Fibroblast of lung (primary cell): Measurements from ENCODE around the gene HMX1. TPM values are rescaled to one million over a fixed set of nuclear protein-coding genes. Genes with fewer than 3 reads are reported as not detected.
A peak's percentile ranks its signal among the peaks of the same experiment; 100 is the strongest.

Experiments used
- DNase-seq, 2 donors: peaks; one replicate each; pipeline versions ENCODE4 v3.0.0 to v3.0.0-alpha.2; 2010; ENCODE audit warnings: low read depth in 2 of 2
- H2AFZ ChIP-seq: 2 replicates; pipeline ENCODE4 v1.5.1; 2012; ENCODE audit warnings: low read length, control low read depth, inconsistent platforms
- H3K27ac ChIP-seq: 2 replicates; pipeline ENCODE4 v1.5.1; 2011; ENCODE audit warnings: low read length, control low read depth; ENCODE audit not compliant: insufficient read depth
- H3K27me3 ChIP-seq: 2 replicates; pipeline ENCODE4 v1.5.1; 2011; ENCODE audit warnings: mild to moderate bottlenecking, low read length; ENCODE audit not compliant: control insufficient read depth, insufficient read depth
- H3K36me3 ChIP-seq: 2 replicates; pipeline ENCODE4 v1.5.1; 2011; ENCODE audit warnings: low read length; ENCODE audit not compliant: control insufficient read depth, insufficient read depth
- H3K4me1 ChIP-seq: 2 replicates; pipeline ENCODE4 v1.5.1; 2011; ENCODE audit warnings: low read length; ENCODE audit not compliant: control insufficient read depth, insufficient read depth; ENCODE audit errors: extremely low read depth
- H3K4me2 ChIP-seq: 2 replicates; pipeline ENCODE4 v1.5.1; 2011; ENCODE audit warnings: low read length, control low read depth; ENCODE audit not compliant: insufficient read depth; ENCODE audit errors: extremely low read depth
- H3K4me3 ChIP-seq, 4 experiments: fragments of 200-600 bp in 1 of 4; sonication (generic) in 1 of 4; replicated peaks in 1 of 4; 2 replicates each; pipeline ENCODE4 v1.5.1; 2011 to 2016; ENCODE audit warnings: low read length in 4 of 4, low read depth in 3 of 4, mild to moderate bottlenecking in 3 of 4, control low read depth in 2 of 4, inconsistent platforms in 1 of 4, mixed read lengths in 1 of 4; ENCODE audit not compliant: insufficient read depth in 1 of 4; ENCODE audit errors: control extremely low read depth in 1 of 4
- H3K79me2 ChIP-seq: 2 replicates; pipeline ENCODE4 v1.5.1; 2012; ENCODE audit warnings: mild to moderate bottlenecking, low read length, inconsistent platforms; ENCODE audit not compliant: control insufficient read depth, insufficient read depth
- H3K9ac ChIP-seq: 2 replicates; pipeline ENCODE4 v1.5.1; 2011; ENCODE audit warnings: mild to moderate bottlenecking, low read length, control low read depth; ENCODE audit not compliant: insufficient read depth
- H3K9me3 ChIP-seq: 2 replicates; pipeline ENCODE4 v1.5.1; 2012; ENCODE audit warnings: low read depth, low read length; ENCODE audit not compliant: control insufficient read depth, insufficient read depth
- H4K20me1 ChIP-seq: 2 replicates; pipeline ENCODE4 v1.5.1; 2011; ENCODE audit warnings: low read length; ENCODE audit not compliant: control insufficient read depth, insufficient read depth; ENCODE audit errors: extremely low read depth
- CTCF ChIP-seq, 2 donors: IDR thresholded peaks in 1 of 2; conservative IDR thresholded peaks in 1 of 2; 1 replicate in 1 of 2; 2 replicates in 1 of 2; pipeline ENCODE4 v1.5.1; 2011 to 2012; ENCODE audit warnings: low read length in 2 of 2, control low read depth in 1 of 2, inconsistent platforms in 1 of 2, low read depth in 1 of 2, mild to moderate bottlenecking in 1 of 2
- EZH2 ChIP-seq: IDR thresholded peaks from 2 replicates; pipeline ENCODE4 v1.5.1; 2012; ENCODE audit warnings: low read length, control low read depth, mild to moderate bottlenecking; ENCODE audit errors: missing control alignments
- polyA plus RNA-seq, 2 donors: library from polyadenylated mRNA; depleted of rRNA in 1 of 2; stranded (reverse) in 1 of 2; unstranded in 1 of 2; fragments of >200 nt; gene quantifications; 2 replicates each; pipeline ENCODE4 v1.2.1, GENCODE V29; 2011 to 2012; ENCODE audit warnings: missing spikeins in 1 of 2
- total RNA-seq: library from RNA; depleted of rRNA; stranded (reverse); fragments of >200 nt; gene quantifications from 2 replicates; pipeline ENCODE4 v1.2.1, GENCODE V29; 2014

Gene HMX1
- total and polyA plus RNA-seq, 2 donors (not counting 1 experiment from before 2014, with no cell fraction given) = not detected

- no peak for TF ChIP-seq EZH2
- TF ChIP-seq CTCF (conservative IDR thresholded peaks at IDR 0.05 in 1 of 2, IDR thresholded peaks at IDR 0.05 in 1 of 2; ENCODE audit: low read depth in 1 of 2, low read length in 2 of 2) = no peak
- DNase-seq = no peak
- H3K36me3 ChIP-seq = no peaks in the 10 kb centered on the region
- peaks cover 43% of the 10 kb centered on the region for H3K27me3 ChIP-seq
- no peaks in the 10 kb centered on the region for H3K4me1 ChIP-seq
- no peaks in the 10 kb centered on the region for H4K20me1 ChIP-seq
- no peak overlapping the region for H3K27ac ChIP-seq
- H3K9ac ChIP-seq = no peak overlapping the region
- H3K79me2 ChIP-seq = no peaks in the 10 kb centered on the region
- H3K4me3 ChIP-seq = no peak overlapping the region
- no peaks in the 10 kb centered on the region for H3K9me3 ChIP-seq
- H2AFZ ChIP-seq = no peak overlapping the region
- H3K4me2 ChIP-seq = no peak overlapping the region
These were observed 2.4 kb downstream of the HMX1 start for GRCh38 chr4:8869002-8869897.

- Histone ChIP-seq H2AFZ (no peak overlapping the region), H3K9ac (no peak overlapping the region), H3K9me3 (no peaks in the 10 kb centered on the region), H3K79me2 (no peaks in the 10 kb centered on the region), H3K4me3 (no peak overlapping the region), H3K4me2 (no peak overlapping the region), H3K27me3 (peaks cover 40% of the 10 kb centered on the region), H3K27ac (no peak overlapping the region), H4K20me1 (no peaks in the 10 kb centered on the region), H3K36me3 (no peaks in the 10 kb centered on the region), H3K4me1 (no peaks in the 10 kb centered on the region)
- TF ChIP-seq CTCF (conservative IDR thresholded peaks at IDR 0.05 in 1 of 2, IDR thresholded peaks at IDR 0.05 in 1 of 2; ENCODE audit: low read depth in 1 of 2, low read length in 2 of 2) = no peak
- peak; percentile 83 for TF ChIP-seq EZH2
- no peak for DNase-seq
These were observed 3.2 kb downstream of the HMX1 start for GRCh38 chr4:8868321-8869001.

- no peaks in the 10 kb centered on the region for H4K20me1 ChIP-seq
- H3K4me2 ChIP-seq = no peak overlapping the region
- H3K4me3 ChIP-seq = no peak overlapping the region
- H3K9ac ChIP-seq = no peak overlapping the region
- peaks cover 39% of the 10 kb centered on the region for H3K27me3 ChIP-seq
- no peaks in the 10 kb centered on the region for H3K79me2 ChIP-seq
- DNase-seq = no peak
- no peak overlapping the region for H3K27ac ChIP-seq
- H3K4me1 ChIP-seq = no peaks in the 10 kb centered on the region
- H3K9me3 ChIP-seq = no peaks in the 10 kb centered on the region
- H3K36me3 ChIP-seq = no peaks in the 10 kb centered on the region
- H2AFZ ChIP-seq = no peak overlapping the region
- TF ChIP-seq CTCF (conservative IDR thresholded peaks at IDR 0.05 in 1 of 2, IDR thresholded peaks at IDR 0.05 in 1 of 2; ENCODE audit: low read depth in 1 of 2, low read length in 2 of 2) (no peak), EZH2 (no peak)
These were observed 3.9 kb downstream of the HMX1 start for GRCh38 chr4:8867624-8868320.
